Stimulated activated CD8-positive, alpha-beta memory T cell treated with anti-CD3 and anti-CD28 coated beads, Interleukin-15, amount 100 ng/mL, for 4 hours (primary cell): ENCODE measurements around the gene COL19A1.
"Not testable (repeated sequence)": the region's sequence is repeated elsewhere in the genome, so short reads cannot be mapped to it uniquely, and the experiment has no call there.

Experiments
- DNase-seq, 2 donors: peaks; one replicate each; pipeline ENCODE4 v3.0.0-alpha.2; 2020; ENCODE audit warnings: low read depth in 2 of 2

The COL19A1 gene

GRCh38 chr6:69866351-69866769 lies at the start of gene COL19A1:
Gene COL19A1 (plus strand): TSS chr6:69866556. CDS start chr6:69879568, 13,012 bp downstream.
- peak in 1 of 2 donors; percentile 5 for DNase-seq

- no peak for DNase-seq
Measured at GRCh38 chr6:69816569-69816968, 49.8 kb upstream of the COL19A1 start.

- no peak for DNase-seq
Measured at GRCh38 chr6:69817358-69817757, 49.0 kb upstream of the COL19A1 start.

- no peak for DNase-seq
Measured at GRCh38 chr6:69818223-69818930, 48.0 kb upstream of the COL19A1 start.

- no peak for DNase-seq
Measured at GRCh38 chr6:69819138-69819537, 47.2 kb upstream of the COL19A1 start.

GRCh38 chr6:69820018-69820417 lies 46.3 kb upstream of the COL19A1 start:
- no peak for DNase-seq

GRCh38 chr6:69820438-69820837 lies 45.9 kb upstream of the COL19A1 start:
- DNase-seq = no peak

- DNase-seq = not testable (repeated sequence)
Measured at GRCh38 chr6:69824355-69824754, 42.0 kb upstream of the COL19A1 start.

GRCh38 chr6:69825904-69826303 lies 40.5 kb upstream of the COL19A1 start:
- DNase-seq = no peak

GRCh38 chr6:69827276-69827893 lies 39.0 kb upstream of the COL19A1 start:
- no peak for DNase-seq

GRCh38 chr6:69832558-69832957 lies 33.8 kb upstream of the COL19A1 start:
- DNase-seq = no peak

- DNase-seq = no peak
Measured at GRCh38 chr6:69835414-69836179, 30.8 kb upstream of the COL19A1 start.

- no peak for DNase-seq
Measured at GRCh38 chr6:69841862-69842261, 24.5 kb upstream of the COL19A1 start.

GRCh38 chr6:69843189-69843588 lies 23.2 kb upstream of the COL19A1 start:
- no peak for DNase-seq

- DNase-seq = no peak
Measured at GRCh38 chr6:69846312-69846711, 20.0 kb upstream of the COL19A1 start.

GRCh38 chr6:69846770-69847491 lies 19.4 kb upstream of the COL19A1 start:
- DNase-seq = no peak

- no peak for DNase-seq
Measured at GRCh38 chr6:69847492-69847788, 18.9 kb upstream of the COL19A1 start.

GRCh38 chr6:69848552-69848951 lies 17.8 kb upstream of the COL19A1 start:
- DNase-seq = no peak

GRCh38 chr6:69852706-69853105 lies 13.7 kb upstream of the COL19A1 start:
- DNase-seq = no peak

- no peak for DNase-seq
Measured at GRCh38 chr6:69861986-69862385, 4.4 kb upstream of the COL19A1 start.

GRCh38 chr6:69863766-69864165 lies 2.6 kb upstream of the COL19A1 start:
- DNase-seq = no peak

- no peak for DNase-seq
Measured at GRCh38 chr6:69865126-69865525, 1.2 kb upstream of the COL19A1 start.
